Activated CD8-positive, alpha-beta memory T cell treated with anti-CD3 and anti-CD28 coated beads, Interleukin-2, amount 10 ng/mL, durations not matched to agents 7 days and 5 days (primary cell): ENCODE data around the gene SERTM1. TPM values are rescaled to one million over a fixed set of nuclear protein-coding genes. Genes with fewer than 3 reads are reported as not detected.

ENCODE experiments used
- ATAC-seq: fragments of 150-1000 bp; cut with Tn5 transposase; one replicate; pipeline ENCODE4 v1.10.0; 2021; ENCODE audit warnings: moderate library complexity
- CTCF ChIA-PET: fragments of 350-600 bp; sonication (Branson Sonifier 250); formaldehyde crosslinking; loops from one replicate; lab custom pipeline; 2021; ENCODE audit warnings: antibody characterized with exemption; lab: Charles Lee
- DNase-seq: peaks from one replicate; pipeline ENCODE4 v3.0.0-alpha.2; 2020
- H3K27ac Mint-ChIP-seq: one replicate; pipeline ENCODE4 v1.8.0; 2021; ENCODE audit warnings: mild to moderate bottlenecking, mixed read lengths
- H3K27me3 Mint-ChIP-seq: one replicate; pipeline ENCODE4 v1.8.0; 2021; ENCODE audit warnings: mixed read lengths
- H3K36me3 Mint-ChIP-seq: one replicate; pipeline ENCODE4 v1.8.0; 2021; ENCODE audit warnings: mild to moderate bottlenecking, mixed read lengths
- H3K4me1 Mint-ChIP-seq: one replicate; pipeline ENCODE4 v1.8.0; 2021; ENCODE audit warnings: mixed read lengths
- H3K4me3 Mint-ChIP-seq: one replicate; pipeline ENCODE4 v1.8.0; 2021; ENCODE audit warnings: mild to moderate bottlenecking, moderate library complexity, mixed read lengths
- H3K9me3 Mint-ChIP-seq: one replicate; pipeline ENCODE4 v1.8.0; 2022; ENCODE audit warnings: low read depth, mixed read lengths
- total RNA-seq, 2 experiments: library from RNA; stranded (reverse); gene quantifications; one replicate each; pipeline ENCODE4 v1.2.3, GENCODE V29; 2021

The SERTM1 gene
- total RNA-seq, result not detected

- Mint-ChIP-seq H3K4me1 (no peaks in the 10 kb centered on the region), H3K4me3 (no peak within 1 kb of the TSS)
Measured at GRCh38 chr13:36673838-36674326, at the start of gene SERTM1. Gene SERTM1, plus strand, starts transcription at chr13:36674020. Its CDS starts 21,059 bp downstream, at chr13:36695079.

DNA sequence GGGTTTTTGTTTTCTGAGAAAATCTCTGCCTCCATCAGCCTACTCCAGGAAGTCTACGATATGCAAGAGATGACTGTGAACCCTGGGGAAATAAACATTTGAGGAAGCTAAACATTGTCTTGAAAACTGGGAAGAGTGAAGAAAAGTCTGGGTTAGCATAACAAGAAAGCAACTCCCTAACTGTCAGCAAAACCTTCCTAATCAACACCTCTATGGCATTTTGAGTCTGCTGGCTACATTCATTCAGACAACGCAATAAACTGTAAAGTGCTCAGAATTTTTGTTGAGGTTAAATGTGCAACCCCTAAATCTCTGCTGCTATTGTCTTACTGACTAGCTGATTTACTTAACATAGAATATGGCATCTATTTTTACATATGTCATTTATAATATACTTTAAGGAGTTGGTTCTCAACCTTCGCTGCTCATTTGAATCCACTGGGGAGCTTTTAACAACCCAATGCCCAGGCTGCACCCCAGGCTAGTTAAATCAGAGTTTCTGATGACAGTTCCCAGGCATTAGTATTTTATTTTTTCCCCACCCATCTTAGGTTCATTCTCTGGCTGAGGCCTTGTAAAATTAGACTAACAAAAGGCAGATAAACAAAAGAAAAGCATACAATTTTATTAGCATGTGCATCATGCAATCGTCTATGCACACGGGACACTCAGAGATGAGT, 45.3 kb upstream of the SERTM1 start:
- ATAC-seq, result no peak
- no peaks in the 10 kb centered on the region for H3K27me3 Mint-ChIP-seq
- CTCF ChIA-PET, result no interaction called here
- no peaks in the 10 kb centered on the region for H3K4me1 Mint-ChIP-seq
- no peak overlapping the region for H3K4me3 Mint-ChIP-seq
- peaks cover 1% of the 10 kb centered on the region for H3K9me3 Mint-ChIP-seq
- no peaks in the 10 kb centered on the region for H3K36me3 Mint-ChIP-seq
- no peak for DNase-seq
- no peak overlapping the region for H3K27ac Mint-ChIP-seq

More at GRCh38 chr13:36673838-36674326, at the start of gene SERTM1:
- Mint-ChIP-seq H3K9me3 (peaks cover 5% of the 10 kb centered on the region), H3K27me3 (peaks cover 42% of the 10 kb centered on the region), H3K27ac (no peak within 1 kb of the TSS), H3K36me3 (no peaks in the 10 kb centered on the region)
- DNase-seq (no peak), ATAC-seq (no peak)
- CTCF ChIA-PET, result no interaction called here

- no peak for DNase-seq
- CTCF ChIA-PET, result no interaction called here
Measured at GRCh38 chr13:36629057-36629385, 44.8 kb upstream of the SERTM1 start.

GRCh38 chr13:36630181-36630803, 43.5 kb upstream of the SERTM1 start:
- CTCF ChIA-PET, result no interaction called here
- no peaks in the 10 kb centered on the region for H3K27me3 Mint-ChIP-seq
- H3K4me3 Mint-ChIP-seq, result no peak overlapping the region
- no peaks in the 10 kb centered on the region for H3K9me3 Mint-ChIP-seq
- H3K36me3 Mint-ChIP-seq, result no peaks in the 10 kb centered on the region
- no peak for DNase-seq
- H3K4me1 Mint-ChIP-seq, result no peaks in the 10 kb centered on the region
- no peak for ATAC-seq
- no peak overlapping the region for H3K27ac Mint-ChIP-seq

More at GRCh38 chr13:36629057-36629385, 44.8 kb upstream of the SERTM1 start:
- Mint-ChIP-seq H3K27me3 (no peaks in the 10 kb centered on the region), H3K4me3 (no peak overlapping the region), H3K27ac (no peak overlapping the region), H3K4me1 (no peaks in the 10 kb centered on the region), H3K9me3 (peaks cover 1% of the 10 kb centered on the region), H3K36me3 (no peaks in the 10 kb centered on the region)
- no peak for ATAC-seq

DNA sequence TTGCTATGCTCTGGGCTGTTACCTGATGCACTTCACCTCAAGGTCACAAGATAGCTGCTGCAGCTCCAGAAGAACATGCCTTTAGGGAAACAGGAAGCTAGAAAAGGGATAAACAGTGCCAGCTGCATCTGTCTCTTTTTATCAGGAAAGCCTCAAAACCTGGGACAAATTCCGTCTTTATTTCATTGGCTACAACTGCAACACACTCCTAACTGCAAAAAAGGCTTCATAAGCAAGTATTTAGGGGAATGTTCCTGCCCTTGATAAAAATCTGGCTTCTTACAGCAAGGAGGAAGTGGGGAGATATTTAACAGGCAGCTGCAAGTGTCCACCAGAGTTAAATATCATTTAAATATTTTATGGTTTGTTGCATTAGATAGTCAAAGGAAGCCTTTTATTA, 34.2 kb upstream of the SERTM1 start:
- Mint-ChIP-seq H3K27me3 (no peaks in the 10 kb centered on the region), H3K9me3 (no peaks in the 10 kb centered on the region), H3K36me3 (no peaks in the 10 kb centered on the region), H3K27ac (no peak overlapping the region), H3K4me1 (no peaks in the 10 kb centered on the region), H3K4me3 (no peak overlapping the region)
- DNase-seq (no peak), ATAC-seq (no peak)
- CTCF ChIA-PET, result no interaction called here

DNA sequence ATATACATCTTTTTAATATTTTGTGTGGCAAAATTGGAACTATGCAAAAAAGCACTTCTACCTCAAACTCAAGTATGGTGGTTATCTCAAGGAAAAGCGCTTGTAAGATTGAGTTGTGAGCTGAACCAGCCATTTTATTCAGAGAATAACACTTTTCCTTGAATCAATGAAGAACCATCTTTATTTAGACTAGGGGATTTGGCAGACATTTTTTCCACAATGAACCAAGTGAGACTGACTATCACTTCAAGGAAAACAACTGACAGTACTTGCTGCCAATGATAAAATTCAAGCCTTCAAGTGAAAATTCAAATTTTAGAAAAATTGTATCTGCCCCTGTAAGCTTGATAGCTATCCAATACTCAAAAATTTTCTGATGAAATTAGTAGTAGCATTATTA, 23.2 kb upstream of the SERTM1 start:
- H3K36me3 Mint-ChIP-seq, result no peaks in the 10 kb centered on the region
- no peak overlapping the region for H3K27ac Mint-ChIP-seq
- ATAC-seq, result no peak
- CTCF ChIA-PET, result no interaction called here
- H3K27me3 Mint-ChIP-seq, result no peaks in the 10 kb centered on the region
- no peaks in the 10 kb centered on the region for H3K4me1 Mint-ChIP-seq
- H3K4me3 Mint-ChIP-seq, result no peak overlapping the region
- no peaks in the 10 kb centered on the region for H3K9me3 Mint-ChIP-seq
- no peak for DNase-seq

DNA sequence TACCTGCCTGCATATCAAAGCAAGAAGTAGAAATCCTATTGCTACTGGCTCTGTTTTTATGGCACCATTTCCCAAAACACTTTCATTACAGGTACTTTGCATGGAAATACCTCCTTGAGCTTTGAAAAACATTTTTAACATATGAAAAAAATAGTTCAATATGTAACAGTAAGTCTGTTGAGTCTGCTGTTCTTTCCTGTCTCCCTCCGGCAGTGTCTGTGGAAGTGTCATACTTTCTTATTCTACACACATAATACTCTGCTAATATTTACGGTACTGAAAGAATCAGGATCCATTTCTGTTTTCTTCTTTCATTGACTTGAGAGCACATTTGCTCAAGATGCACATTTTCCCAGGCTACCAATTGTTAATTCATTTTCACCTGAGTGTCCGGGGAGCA, 8.2 kb upstream of the SERTM1 start:
- CTCF ChIA-PET, result no interaction called here
- DNase-seq, result no peak
- Mint-ChIP-seq H3K36me3 (no peaks in the 10 kb centered on the region), H3K9me3 (peaks cover under 1% of the 10 kb centered on the region), H3K27ac (no peak overlapping the region), H3K4me3 (no peak overlapping the region), H3K4me1 (no peaks in the 10 kb centered on the region), H3K27me3 (peaks cover 2% of the 10 kb centered on the region)
- ATAC-seq, result no peak

DNA sequence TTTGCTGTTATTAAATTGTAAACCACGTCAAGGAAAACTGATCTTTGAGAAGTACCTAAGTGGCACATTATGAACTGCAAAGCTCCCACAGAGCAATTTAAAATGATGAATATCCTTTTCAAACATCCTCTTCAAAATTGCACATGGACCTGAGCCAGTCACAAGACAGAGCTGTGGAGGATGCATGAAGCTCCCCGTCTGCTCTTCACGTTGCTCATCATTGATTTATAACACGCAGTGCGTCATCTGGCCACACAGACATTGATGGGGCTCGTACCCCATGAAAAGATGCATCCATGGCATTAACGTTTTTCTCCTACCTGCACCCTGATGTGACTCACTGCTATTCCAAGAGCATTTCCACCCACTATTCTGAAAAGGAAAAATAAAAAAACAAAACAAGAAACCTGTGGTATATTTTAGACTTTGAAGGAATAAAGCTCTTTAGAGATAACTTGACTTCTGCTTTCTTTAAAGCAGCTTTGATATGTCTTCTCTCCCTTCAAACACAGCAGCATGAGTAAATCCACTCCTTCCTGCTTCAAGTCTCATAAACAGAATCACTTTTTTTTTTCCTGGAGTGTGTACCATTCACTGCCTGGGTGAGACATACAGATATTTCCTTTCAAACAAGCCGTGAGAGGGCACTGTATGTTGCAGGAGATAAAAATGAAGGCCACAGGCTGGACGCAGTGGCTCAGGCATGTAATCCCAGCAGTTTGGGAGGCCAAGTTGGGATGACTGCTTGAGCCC, 7.2 kb upstream of the SERTM1 start:
- ATAC-seq, result no peak
- Mint-ChIP-seq H3K27ac (no peak overlapping the region), H3K9me3 (peaks cover 5% of the 10 kb centered on the region)

GRCh38 chr13:36668316-36668715, 5.5 kb upstream of the SERTM1 start:
- Mint-ChIP-seq H3K4me3 (no peak overlapping the region), H3K4me1 (no peaks in the 10 kb centered on the region), H3K9me3 (peaks cover 5% of the 10 kb centered on the region), H3K36me3 (no peaks in the 10 kb centered on the region), H3K27ac (no peak overlapping the region), H3K27me3 (peaks cover 11% of the 10 kb centered on the region)
- no peak for ATAC-seq
- CTCF ChIA-PET, result no interaction called here
- no peak for DNase-seq

More for the DNA sequence above, 7.2 kb upstream of the SERTM1 start:
- Mint-ChIP-seq H3K27me3 (peaks cover 2% of the 10 kb centered on the region), H3K4me3 (no peak overlapping the region), H3K4me1 (no peaks in the 10 kb centered on the region), H3K36me3 (no peaks in the 10 kb centered on the region)
- no peak for DNase-seq
- CTCF ChIA-PET, result no interaction called here

DNA sequence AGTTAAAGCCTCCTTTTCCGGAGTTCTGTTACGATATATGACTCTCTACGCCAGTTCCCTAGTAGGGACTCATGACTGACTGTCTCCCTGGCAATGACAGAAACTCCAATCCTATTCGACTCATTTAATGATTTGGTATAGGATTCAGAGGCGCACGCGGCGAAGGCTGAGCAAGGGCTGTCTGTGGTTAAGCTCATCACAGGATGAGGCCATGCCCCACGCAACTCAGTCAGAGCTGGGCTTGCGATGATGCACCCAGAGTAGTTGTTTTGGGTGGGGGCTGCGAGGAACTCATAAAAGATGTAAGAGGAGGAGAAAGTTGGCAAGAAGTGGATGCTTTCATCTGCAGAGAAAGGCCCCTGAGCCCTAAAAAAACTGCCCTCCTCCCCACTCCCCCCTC, 468 bp upstream of the SERTM1 start:
- peaks cover 42% of the 10 kb centered on the region for H3K27me3 Mint-ChIP-seq
- no peak overlapping the region for H3K27ac Mint-ChIP-seq
- H3K36me3 Mint-ChIP-seq, result no peaks in the 10 kb centered on the region
- no peaks in the 10 kb centered on the region for H3K4me1 Mint-ChIP-seq
- H3K4me3 Mint-ChIP-seq, result no peak overlapping the region
- DNase-seq (no peak), ATAC-seq (no peak)
- H3K9me3 Mint-ChIP-seq, result peaks cover 5% of the 10 kb centered on the region
- CTCF ChIA-PET, result no interaction called here

GRCh38 chr13:36674337-36675212, 755 bp downstream of the SERTM1 start:
- CTCF ChIA-PET, result no interaction called here
- peaks cover 42% of the 10 kb centered on the region for H3K27me3 Mint-ChIP-seq

DNA sequence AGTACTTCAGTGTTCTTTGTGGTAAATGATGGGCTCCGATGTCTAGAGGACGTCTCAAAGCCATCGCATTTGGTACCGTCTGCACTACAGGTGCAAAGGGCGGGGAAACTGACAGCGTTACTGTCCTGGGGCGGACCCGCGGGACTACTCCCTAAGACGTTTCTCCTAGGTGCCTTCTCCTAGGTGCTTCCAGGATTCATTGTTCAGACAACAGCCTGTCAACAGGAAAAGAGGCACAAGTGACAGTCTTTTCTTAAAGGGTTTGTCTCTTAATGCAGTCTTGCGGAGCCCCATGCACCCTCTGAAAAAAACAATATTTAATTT, 1.4 kb downstream of the SERTM1 start:
- Mint-ChIP-seq H3K36me3 (no peaks in the 10 kb centered on the region), H3K27ac (no peak overlapping the region), H3K9me3 (peaks cover 5% of the 10 kb centered on the region), H3K27me3 (peaks cover 39% of the 10 kb centered on the region), H3K4me3 (no peak overlapping the region), H3K4me1 (no peaks in the 10 kb centered on the region)
- DNase-seq (no peak), ATAC-seq (no peak)
- CTCF ChIA-PET, result no interaction called here

More at GRCh38 chr13:36674337-36675212, 755 bp downstream of the SERTM1 start:
- H3K36me3 Mint-ChIP-seq, result no peaks in the 10 kb centered on the region
- no peak overlapping the region for H3K27ac Mint-ChIP-seq
- H3K9me3 Mint-ChIP-seq, result peaks cover 5% of the 10 kb centered on the region
- DNase-seq (no peak), ATAC-seq (no peak)
- no peak overlapping the region for H3K4me3 Mint-ChIP-seq
- H3K4me1 Mint-ChIP-seq, result no peaks in the 10 kb centered on the region

DNA sequence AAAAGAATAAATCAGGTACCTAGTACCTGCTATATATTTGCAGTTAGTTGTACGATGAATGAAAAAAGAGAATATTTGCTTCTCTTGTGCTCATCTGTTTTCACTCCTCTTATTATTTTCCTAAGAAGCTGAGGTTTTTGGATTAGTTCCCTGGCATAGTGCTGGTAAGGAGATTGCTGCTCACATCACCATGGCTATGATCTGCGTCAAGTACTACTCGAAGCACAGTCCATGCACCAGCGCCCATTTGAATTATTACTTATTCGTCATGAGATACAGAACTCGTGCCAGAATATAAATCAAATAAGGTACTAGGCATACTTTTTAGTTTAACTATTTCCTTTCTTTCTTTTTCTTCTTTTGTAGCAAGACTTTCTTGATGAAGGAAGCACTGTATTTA, 7.1 kb downstream of the SERTM1 start:
- peaks cover 7% of the 10 kb centered on the region for H3K27me3 Mint-ChIP-seq
- CTCF ChIA-PET, result no interaction called here
- no peaks in the 10 kb centered on the region for H3K9me3 Mint-ChIP-seq
- H3K36me3 Mint-ChIP-seq, result no peaks in the 10 kb centered on the region
- no peak overlapping the region for H3K4me3 Mint-ChIP-seq
- H3K27ac Mint-ChIP-seq, result no peak overlapping the region
- no peaks in the 10 kb centered on the region for H3K4me1 Mint-ChIP-seq
- ATAC-seq, result no peak
- DNase-seq, result no peak
